ENCODE measurements around the gene SH2B2. TPM values are rescaled to one million over a fixed set of nuclear protein-coding genes. Genes with fewer than 3 reads are reported as not detected.

SH2B2 gene
- total and polyA plus RNA-seq, 2 donors (not counting 3 experiments of a cell fraction or from before 2014, with no cell fraction given), result 0.69 to 0.73 TPM

GRCh38 chr7:102251531-102252365, 34.9 kb upstream of the SH2B2 start:
- Histone ChIP-seq H3K4me1 (ENCODE audit: control insufficient read depth, extremely low read depth, insufficient read depth, low read length) (no peaks in the 10 kb centered on the region), H4K20me1 (replicated peaks; ENCODE audit: control insufficient read depth, extremely low read depth, insufficient read depth, low read length) (no peaks in the 10 kb centered on the region), H3K4me2 (ENCODE audit: insufficient read depth, low read length) (no peak overlapping the region), H3K27ac (ENCODE audit: insufficient read depth, low read depth, low read length) (no peak overlapping the region), H3K79me2 (ENCODE audit: control insufficient read depth, insufficient read depth, low read length) (no peaks in the 10 kb centered on the region), H3K36me3 (ENCODE audit: control insufficient read depth in 2 of 2, extremely low read depth in 1 of 2, insufficient read depth in 2 of 2, low read length in 2 of 2) (peaks cover 0 to 2% of the 10 kb centered on the region in 2 experiments), H3K9ac (replicated peaks; ENCODE audit: extremely low read depth, insufficient read depth, low read length) (no peak overlapping the region), H2AFZ (ENCODE audit: low read depth, low read length) (no peak overlapping the region), H3K4me3 (replicated peaks in 1 of 3; ENCODE audit: insufficient read depth in 1 of 3, low read depth in 1 of 3, low read length in 3 of 3) (no peak overlapping the region), H3K9me1 (replicated peaks; ENCODE audit: control insufficient read depth, extremely low read depth, insufficient read depth, low read length) (no peaks in the 10 kb centered on the region), H3K27me3 (ENCODE audit: control insufficient read depth in 2 of 2, insufficient read depth in 2 of 2, low read length in 2 of 2) (no peaks in the 10 kb centered on the region), H3K9me3 (replicated peaks; ENCODE audit: control insufficient read depth, insufficient read depth, low read length) (no peaks in the 10 kb centered on the region)
- dilution Hi-C loops (cut with MboI; ENCODE audit: extremely low pct_ligation_motif_present, low sequenced_read_pairs), result no loop called here
- intact Hi-C loops (cut with micrococcal nuclease), result no loop called here
- TF ChIP-seq CTCF (IDR thresholded peaks at IDR 0.05; ENCODE audit: extremely low read depth in 1 of 2, insufficient read depth in 1 of 2, low read depth in 1 of 2, low read length in 2 of 2), result no peak
- no peak for TF ChIP-seq EZH2 (IDR thresholded peaks at IDR 0.05; ENCODE audit: borderline replicate concordance, low read depth, low read length, severe bottlenecking)
- FAIRE-seq (no peak), DNase-seq (ENCODE audit: low read depth, low spot score) (no peak)
- ChIA-PET POLR2A (no interaction called here), CTCF (interaction anchor here (1.0 to 1.4 kb wide), 2 partner anchors 12 to 21 kb away, joined by 3 read pairs; no protein-coding TSS in a partner anchor)
- no TSS peak for BruUV-seq (replicated peaks)

GRCh38 chr7:102252366-102252982, 34.2 kb upstream of the SH2B2 start:
- FAIRE-seq (no peak), DNase-seq (ENCODE audit: low read depth, low spot score) (no peak)
- Histone ChIP-seq H2AFZ (ENCODE audit: low read depth, low read length) (no peak overlapping the region), H3K4me1 (ENCODE audit: control insufficient read depth, extremely low read depth, insufficient read depth, low read length) (no peaks in the 10 kb centered on the region), H3K9ac (replicated peaks; ENCODE audit: extremely low read depth, insufficient read depth, low read length) (no peak overlapping the region), H3K27ac (ENCODE audit: insufficient read depth, low read depth, low read length) (no peak overlapping the region), H3K4me3 (replicated peaks in 1 of 3; ENCODE audit: insufficient read depth in 1 of 3, low read depth in 1 of 3, low read length in 3 of 3) (no peak overlapping the region), H3K4me2 (ENCODE audit: insufficient read depth, low read length) (no peak overlapping the region), H3K9me1 (replicated peaks; ENCODE audit: control insufficient read depth, extremely low read depth, insufficient read depth, low read length) (no peaks in the 10 kb centered on the region), H4K20me1 (replicated peaks; ENCODE audit: control insufficient read depth, extremely low read depth, insufficient read depth, low read length) (no peaks in the 10 kb centered on the region), H3K36me3 (ENCODE audit: control insufficient read depth in 2 of 2, extremely low read depth in 1 of 2, insufficient read depth in 2 of 2, low read length in 2 of 2) (peaks cover 0 to 2% of the 10 kb centered on the region in 2 experiments), H3K79me2 (ENCODE audit: control insufficient read depth, insufficient read depth, low read length) (no peaks in the 10 kb centered on the region), H3K9me3 (replicated peaks; ENCODE audit: control insufficient read depth, insufficient read depth, low read length) (no peaks in the 10 kb centered on the region), H3K27me3 (ENCODE audit: control insufficient read depth in 2 of 2, insufficient read depth in 2 of 2, low read length in 2 of 2) (no peaks in the 10 kb centered on the region)
- POLR2A ChIA-PET, result no interaction called here
- dilution Hi-C loops (cut with MboI; ENCODE audit: extremely low pct_ligation_motif_present, low sequenced_read_pairs) (no loop called here), intact Hi-C loops (cut with micrococcal nuclease) (no loop called here)
- CTCF ChIA-PET, result interaction anchor here (0.6 to 1.8 kb wide), 4 partner anchors 11 to 690 kb away, joined by 3 to 4 read pairs (median 3); no protein-coding TSS in a partner anchor
- no TSS peak for BruUV-seq (replicated peaks)
- TF ChIP-seq POLR2AphosphoS5 (IDR thresholded peaks at IDR 0.05; ENCODE audit: insufficient read depth, low read depth, low read length), result no peak
- TF ChIP-seq CTCF (IDR thresholded peaks at IDR 0.05; ENCODE audit: extremely low read depth in 1 of 2, insufficient read depth in 1 of 2, low read depth in 1 of 2, low read length in 2 of 2), result no peak

Measured in endothelial cell of umbilical vein (primary cell).